A549 (cell line): Measurements from ENCODE around the gene CCDC33. TPM values are rescaled to one million over a fixed set of nuclear protein-coding genes. Genes with fewer than 3 reads are reported as not detected.

Experiments used
- ATAC-seq, 2 experiments: fragments of 200-7000 bp in 1 of 2; fragments of >200 bp in 1 of 2; cut with Nextera tagmentation in 1 of 2; cut with Tn5 transposase in 1 of 2; 3 replicates each; pipeline versions ENCODE4 v1.8.0 to v1.9.1; 2018 to 2020; ENCODE audit warnings: mild to moderate bottlenecking in 1 of 2, moderate library complexity in 1 of 2
- CTCF ChIA-PET: fragments of 300-600 bp; sonication (Branson Sonifier 250); formaldehyde crosslinking; extraction: SDS; loops from one replicate; lab custom pipeline; 2021; ENCODE audit warnings: antibody characterized with exemption, inconsistent platforms; lab: Yijun Ruan, JAX
- POLR2A ChIA-PET: fragments of 350-600 bp; formaldehyde crosslinking; extraction: SDS; loops from one replicate; lab custom pipeline; 2021; ENCODE audit warnings: antibody characterized with exemption, inconsistent platforms; lab: Yijun Ruan, JAX
- DNase-seq, 2 experiments: peaks; one replicate each; pipeline versions ENCODE4 v3.0.0 to v3.0.0-alpha.2; 2011 to 2016; ENCODE audit warnings: low read depth in 1 of 2, low spot score in 1 of 2
- FAIRE-seq: peaks from 2 replicates; lab custom pipeline; 2011; peaks lifted over from hg19 to GRCh38; lab: Jason Lieb, UNC
- H3K27ac ChIP-seq, 2 experiments: fragments of >200 bp; sonication (Bioruptor Twin); formaldehyde crosslinking; 3 replicates each; pipeline ENCODE4 v1.5.1; 2016 to 2017
- H3K4me1 ChIP-seq: fragments of >200 bp; sonication (Bioruptor Twin); formaldehyde crosslinking; 3 replicates; pipeline ENCODE4 v1.6.1; 2016
- H3K4me2 ChIP-seq: fragments of >200 bp; sonication (Bioruptor Twin); formaldehyde crosslinking; 3 replicates; pipeline ENCODE4 v1.6.1; 2016
- H3K4me3 ChIP-seq: fragments of >200 bp; sonication (Bioruptor Twin); formaldehyde crosslinking; 3 replicates; pipeline ENCODE4 v1.5.1; 2016
- H3K9me3 ChIP-seq: fragments of >200 bp; sonication (Bioruptor Twin); formaldehyde crosslinking; 3 replicates; pipeline ENCODE4 v1.6.1; 2016
- ATOH8 ChIP-seq: fragments of 250-450 bp; sonication (Bioruptor Pico); IDR thresholded peaks from 2 replicates; pipeline ENCODE4 v1.5.0; 2020; ENCODE audit warnings: low read depth, mild to moderate bottlenecking, moderate library complexity
- CEBPB ChIP-seq, 2 experiments: fragments of >200 bp in 1 of 2; sonication (Bioruptor Twin) in 1 of 2; formaldehyde crosslinking in 1 of 2; IDR thresholded peaks; 2 replicates each; pipeline ENCODE4 v1.6.1; 2012 to 2016
- EHF ChIP-seq: fragments of 250-450 bp; sonication (Bioruptor Pico); IDR thresholded peaks from 2 replicates; pipeline ENCODE4 v1.5.0; 2020; ENCODE audit warnings: mild to moderate bottlenecking
- EHMT2 ChIP-seq: fragments of 200-600 bp; sonication (generic); IDR thresholded peaks from 2 replicates; pipeline ENCODE4 v1.6.1; 2016; ENCODE audit warnings: antibody characterized with exemption, low read depth, mild to moderate bottlenecking, moderate library complexity
- ELK1 ChIP-seq: fragments of 150-350 bp; IDR thresholded peaks from 2 replicates; pipeline ENCODE4 v1.6.1; 2014; ENCODE audit warnings: low read depth, mild to moderate bottlenecking, low read length
- HEYL ChIP-seq: fragments of 250-450 bp; sonication (Bioruptor Pico); IDR thresholded peaks from 2 replicates; pipeline ENCODE4 v1.8.0; 2021; ENCODE audit warnings: mild to moderate bottlenecking, moderate library complexity
- HOXB13 ChIP-seq: fragments of 250-450 bp; sonication (Bioruptor Pico); IDR thresholded peaks from 2 replicates; pipeline ENCODE4 v1.5.0; 2020; ENCODE audit warnings: low read depth, mild to moderate bottlenecking, moderate library complexity
- JUN ChIP-seq, 2 experiments: fragments of >200 bp; sonication (Bioruptor Twin); formaldehyde crosslinking; IDR thresholded peaks; 2 replicates in 1 of 2; 3 replicates in 1 of 2; pipeline ENCODE4 v1.6.1; 2016 to 2017
- KDM1A ChIP-seq: fragments of 200-600 bp; sonication (generic); IDR thresholded peaks from 2 replicates; pipeline ENCODE4 v1.6.1; 2016; ENCODE audit warnings: low read depth, mild to moderate bottlenecking
- MAFK ChIP-seq: fragments of 450-650 bp; IDR thresholded peaks from 2 replicates; pipeline ENCODE4 v1.6.1; 2014; ENCODE audit not compliant: partially characterized antibody
- MAZ ChIP-seq: fragments of 150-350 bp; IDR thresholded peaks from 2 replicates; pipeline ENCODE4 v1.6.1; 2014; ENCODE audit warnings: antibody characterized with exemption, low read depth, low read length, borderline replicate concordance
- PBX3 ChIP-seq: IDR thresholded peaks from 2 replicates; pipeline ENCODE4 v1.6.1; 2012
- PHF8 ChIP-seq: fragments of 200-600 bp; sonication (generic); IDR thresholded peaks from 2 replicates; pipeline ENCODE4 v1.6.1; 2016; ENCODE audit warnings: low read depth, mild to moderate bottlenecking, antibody characterized with exemption, moderate library complexity, borderline replicate concordance
- RCOR1 ChIP-seq: fragments of 150-350 bp; IDR thresholded peaks from 2 replicates; pipeline ENCODE4 v1.6.1; 2014; ENCODE audit warnings: antibody characterized with exemption, low read length, low read depth
- RFX5 ChIP-seq: fragments of 450-650 bp; IDR thresholded peaks from 2 replicates; pipeline ENCODE4 v1.7.1; 2014; ENCODE audit warnings: antibody characterized with exemption, mild to moderate bottlenecking, moderate library complexity
- SMC3 ChIP-seq: fragments of >200 bp; sonication (Bioruptor Twin); formaldehyde crosslinking; IDR thresholded peaks from 3 replicates; pipeline ENCODE4 v1.6.1; 2018; ENCODE audit warnings: inconsistent platforms
- USF2 ChIP-seq: fragments of 450-650 bp; IDR thresholded peaks from 2 replicates; pipeline ENCODE4 v1.6.1; 2014; ENCODE audit warnings: antibody characterized with exemption
- ZSCAN20 ChIP-seq: fragments of 250-450 bp; sonication (Bioruptor Pico); IDR thresholded peaks from 2 replicates; pipeline ENCODE4 v1.8.0; 2022; ENCODE audit warnings: mild to moderate bottlenecking, moderate library complexity
- WGBS: methylation state at CpG from one replicate; pipeline ENCODE4 v1.1.6; 2017; ENCODE audit errors: missing lambda C conversion rate; 5-methylcytosine and 5-hydroxymethylcytosine counted together
- polyA plus RNA-seq, 4 experiments: library from polyadenylated mRNA; depleted of rRNA in 3 of 4; stranded (reverse); fragments of >200 nt; fragmentation: RNase III in 1 of 4; extraction: RNeasy Plus Mini Kit Qiagen cat#74134 plus additional on column Dnase treatment in 1 of 4; gene quantifications; 2 replicates in 3 of 4; 3 replicates in 1 of 4; pipeline ENCODE4 v1.2.3, GENCODE V29; 2011 to 2017

CCDC33 gene
- polyA plus RNA-seq, 2 of the 4 experiments (the other 2 are of a cell fraction) = 5.9 to 9.2 TPM

- Histone ChIP-seq H3K4me3 (no peak overlapping the region), H3K4me1 (peaks cover 13% of the 10 kb centered on the region), H3K27ac (no peak overlapping the region), H3K9me3 (no peaks in the 10 kb centered on the region), H3K4me2 (no peak overlapping the region)
- no peak for ATAC-seq
- TF ChIP-seq ATOH8 (CRISPR knock-in tag) (no peak), USF2 (no peak), HEYL (CRISPR knock-in tag) (no peak), SMC3 (no peak), RCOR1 (no peak), MAFK (no peak), ELK1 (no peak)
- no peak for FAIRE-seq
- DNase-seq = no peak
- CTCF ChIA-PET = interaction anchor here (1.4 to 10.1 kb wide), 3 partner anchors 7 to 262 kb away, joined by 4 to 174 read pairs (median 5); no protein-coding TSS in a partner anchor
- POLR2A ChIA-PET = no interaction called here
- WGBS = 78% methylated on average over 10 of the region's 13 CpGs
Observed at GRCh38 chr15:74316141-74316540, 80.0 kb downstream of the CCDC33 start.

- CTCF ChIA-PET = interaction anchor here (1.2 to 11.2 kb wide), 4 partner anchors 6 to 345 kb away, joined by 3 to 174 read pairs (median 51); no protein-coding TSS in a partner anchor
- Histone ChIP-seq H3K4me1 (peaks cover 13% of the 10 kb centered on the region), H3K4me3 (no peak overlapping the region), H3K27ac (peak overlapping the region; percentile 44 to 63; a peak in 4 of 6 replicates), H3K9me3 (no peaks in the 10 kb centered on the region)
- POLR2A ChIA-PET = no interaction called here
- FAIRE-seq (no peak), DNase-seq (peak in 1 of 2 experiments; percentile 44)
- TF ChIP-seq CEBPB (IDR thresholded peaks at IDR 0.05) (no peak), EHMT2 (no peak), HEYL (CRISPR knock-in tag) (no peak), ZSCAN20 (CRISPR knock-in tag) (no peak), JUN (IDR thresholded peaks at IDR 0.05) (no peak), KDM1A (no peak), PBX3 (no peak), HOXB13 (no peak)
- TF ChIP-seq, all 56 proteins: peak for 0
- ATAC-seq = peak in 1 of 2 experiments; percentile 20; a peak in 2 of 6 replicates
- peak overlapping the region; percentile 44 for H3K4me2 ChIP-seq
- WGBS = 46% methylated on average over 7 of the region's 8 CpGs
Observed at GRCh38 chr15:74317820-74318375, 81.8 kb downstream of the CCDC33 start.

- Histone ChIP-seq H3K27ac (peak overlapping the region; percentile 44 to 63; a peak in 4 of 6 replicates), H3K4me1 (peaks cover 13% of the 10 kb centered on the region), H3K4me2 (peak overlapping the region; percentile 44; the same call in 2 of the 3 replicates), H3K4me3 (no peak overlapping the region), H3K9me3 (no peaks in the 10 kb centered on the region)
- FAIRE-seq = no peak
- CTCF ChIA-PET = interaction anchor here (1.3 to 11.2 kb wide), 6 partner anchors 7 to 346 kb away, joined by 3 to 174 read pairs (median 32); no protein-coding TSS in a partner anchor
- no peak for ATAC-seq
- DNase-seq = no peak
- 100% methylated on average over 1 of the region's 6 CpGs for WGBS
- POLR2A ChIA-PET = no interaction called here
- no peak for TF ChIP-seq MAFK
- TF ChIP-seq RFX5 = no peak
- no peak for TF ChIP-seq SMC3
- TF ChIP-seq EHF (CRISPR knock-in tag) = no peak
- no peak for TF ChIP-seq MAZ
- TF ChIP-seq HOXB13 = no peak
- TF ChIP-seq PHF8 = no peak
- TF ChIP-seq CEBPB (IDR thresholded peaks at IDR 0.05) = no peak
Observed at GRCh38 chr15:74318376-74319137, 82.4 kb downstream of the CCDC33 start.
